ENCODE data around the gene RBPMS2. TPM values are rescaled to one million over a fixed set of nuclear protein-coding genes. Genes with fewer than 3 reads are reported as not detected.
"Not testable (repeated sequence)": the region's sequence is repeated elsewhere in the genome, so short reads cannot be mapped to it uniquely, and the experiment has no call there.

RBPMS2 gene
- total and polyA plus RNA-seq, 2 of the 8 experiments (the other 6 are each of a cell fraction or from before 2014, with no cell fraction given): 55.8 to 238 TPM

DNA sequence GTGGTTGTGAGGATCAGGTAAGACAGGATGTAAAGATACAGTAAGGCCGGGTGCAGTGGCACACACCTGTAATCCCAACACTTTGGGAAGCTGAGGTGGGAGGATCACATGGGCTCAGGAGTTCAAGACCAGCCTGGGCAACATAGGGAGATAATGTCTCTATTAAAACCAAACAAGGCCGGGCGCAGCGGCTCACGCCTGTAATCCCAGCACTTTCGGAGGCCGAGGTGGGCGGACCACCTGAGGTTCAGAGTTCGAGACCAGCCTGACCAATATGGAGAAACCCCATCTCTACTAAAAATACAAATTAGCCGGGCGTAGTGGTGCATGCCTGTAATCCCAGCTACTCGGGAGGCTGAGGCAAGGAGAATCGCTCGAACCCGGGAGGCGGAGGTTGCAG, 33.7 kb downstream of the RBPMS2 start:
- not testable (repeated sequence) for H3K56ac ChIP-seq (replicated peaks; ENCODE audit: insufficient read length, low read depth, low read length); H3K4ac ChIP-seq (replicated peaks; ENCODE audit: insufficient read length, low read depth, low read length); H3K4me1 ChIP-seq (replicated peaks in 1 of 4; ENCODE audit: control insufficient read depth in 3 of 4, insufficient read depth in 4 of 4, low read length in 3 of 4); H2AK5ac ChIP-seq (ENCODE audit: low read depth, low read length); H3K9me3 ChIP-seq (ENCODE audit: insufficient read depth in 2 of 2, low read depth in 1 of 2, low read length in 1 of 2); H2BK15ac ChIP-seq (ENCODE audit: low read length); DNase-seq (ENCODE audit: low read depth in 1 of 2, low spot score in 2 of 2); H3K18ac ChIP-seq (ENCODE audit: extremely low read depth, low read length); H2BK120ac ChIP-seq (replicated peaks; ENCODE audit: low read depth, low read length); H3K4me3 ChIP-seq (ENCODE audit: extremely low read depth in 1 of 4, insufficient read depth in 2 of 4, low read depth in 3 of 4, low read length in 4 of 4); H3K79me1 ChIP-seq (ENCODE audit: low read depth, low read length); H3K23me2 ChIP-seq (ENCODE audit: low read depth, low read length); H4K91ac ChIP-seq (replicated peaks; ENCODE audit: insufficient read length, low read length); H2BK5ac ChIP-seq (ENCODE audit: low read depth, low read length); H3K23ac ChIP-seq (ENCODE audit: insufficient read length); H3K27me3 ChIP-seq (replicated peaks in 1 of 4; ENCODE audit: control insufficient read depth in 3 of 4, extremely low read depth in 1 of 4, insufficient read depth in 3 of 4, low read length in 3 of 4); H4K5ac ChIP-seq (ENCODE audit: insufficient read length, low read depth, low read length); H3K14ac ChIP-seq (ENCODE audit: insufficient read length); H4K8ac ChIP-seq (ENCODE audit: extremely low read depth, insufficient read depth, low read length); H2BK12ac ChIP-seq (ENCODE audit: low read depth, low read length); H3K4me2 ChIP-seq (ENCODE audit: insufficient read depth in 1 of 2, low read depth in 2 of 2, low read length in 2 of 2); FAIRE-seq; H2AFZ ChIP-seq (ENCODE audit: low read length); H3K27ac ChIP-seq (ENCODE audit: low read depth, low read length); H2BK20ac ChIP-seq (ENCODE audit: low read length); H3K9ac ChIP-seq (replicated peaks in 1 of 4; ENCODE audit: extremely low read depth in 1 of 4, low read depth in 3 of 4, low read length in 3 of 4)
- Histone ChIP-seq H3K79me2 (ENCODE audit: control insufficient read depth in 1 of 2, insufficient read depth in 2 of 2, low read length in 2 of 2) (peaks cover 0 to 42% of the 10 kb centered on the region in 2 experiments; a peak in 2 of 4 replicates), H4K20me1 (replicated peaks in 1 of 2; ENCODE audit: control insufficient read depth in 1 of 2, insufficient read depth in 2 of 2, low read length in 2 of 2) (peaks cover 11 to 15% of the 10 kb centered on the region in 2 experiments), H3K36me3 (ENCODE audit: control insufficient read depth in 2 of 4, insufficient read depth in 4 of 4, low read length in 3 of 4) (peaks cover 4 to 58% (median 24%) of the 10 kb centered on the region in 4 experiments; a peak in 7 of 8 replicates)
- ChIA-PET POLR2A (ENCODE audit: partially characterized antibody) (interaction anchor here (0.8 to 59.2 kb wide), 11 partner anchors 9 to 110 kb away, joined by 3 to 1192 read pairs (median 5); no protein-coding TSS in a partner anchor), CTCF (ENCODE audit: partially characterized antibody) (interaction anchor here (1.2 to 46.3 kb wide), 6 partner anchors 9 to 562 kb away, joined by 3 to 883 read pairs (median 6); no protein-coding TSS in a partner anchor)
- 94% methylated on average over 16 of the region's 16 CpGs; no CpG with 5 or more reads in 1 of the 2 experiments for WGBS, 2 experiments (ENCODE audit: extremely low coverage in 1 of 2, insufficient coverage in 1 of 2, insufficient read length in 1 of 2, insufficient replicate concordance in 2 of 2, low coverage in 1 of 2, low lambda C conversion rate in 2 of 2, missing lambda C conversion rate in 1 of 2)

Data from H1 (cell line).